Measurements from ENCODE around the gene PIK3R5. TPM values are rescaled to one million over a fixed set of nuclear protein-coding genes. Genes with fewer than 3 reads are reported as not detected.
"Not testable (repeated sequence)": the region's sequence is repeated elsewhere in the genome, so short reads cannot be mapped to it uniquely, and the experiment has no call there.

The PIK3R5 gene
- total RNA-seq, 1 donor from 2014 or later = 2.0 TPM

DNA sequence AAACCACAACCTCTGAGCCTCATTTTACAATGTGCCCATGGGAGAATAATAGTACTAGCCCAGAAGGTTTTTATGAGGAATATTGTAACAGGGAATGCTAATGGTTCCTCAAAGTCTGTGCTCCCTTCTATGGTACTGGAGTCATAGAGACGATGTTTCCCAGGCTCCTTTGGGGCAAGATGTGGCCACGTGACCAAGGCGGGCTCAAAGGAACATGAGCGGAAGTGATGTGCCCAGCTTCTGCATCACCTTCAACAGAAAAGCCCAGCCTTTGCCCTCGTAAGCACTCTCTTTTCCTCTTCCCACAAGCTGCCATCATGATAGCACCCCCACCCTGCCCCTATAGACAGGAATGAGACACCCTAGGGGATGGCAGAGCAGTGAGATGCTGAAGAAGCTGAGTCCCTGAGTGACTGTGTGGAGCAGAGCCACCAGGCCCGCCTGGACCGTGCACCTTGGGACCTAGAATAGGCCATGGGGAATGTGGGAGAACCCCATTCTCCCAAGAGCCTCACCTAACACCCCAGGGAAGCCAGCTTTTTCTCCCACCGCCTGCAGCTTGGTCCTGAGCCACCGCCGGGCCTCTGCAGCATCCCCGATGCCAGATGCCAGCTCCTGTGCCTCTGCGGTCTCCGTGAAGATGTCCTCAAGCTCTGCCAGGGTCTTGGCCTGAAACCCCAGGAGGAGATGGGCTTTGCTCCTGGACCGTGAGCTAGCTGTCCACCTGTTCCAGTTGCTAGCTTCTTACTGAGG, 75.9 kb downstream of the PIK3R5 start:
- peak; percentile 65 for DNase-seq (ENCODE audit: low spot score)

DNA sequence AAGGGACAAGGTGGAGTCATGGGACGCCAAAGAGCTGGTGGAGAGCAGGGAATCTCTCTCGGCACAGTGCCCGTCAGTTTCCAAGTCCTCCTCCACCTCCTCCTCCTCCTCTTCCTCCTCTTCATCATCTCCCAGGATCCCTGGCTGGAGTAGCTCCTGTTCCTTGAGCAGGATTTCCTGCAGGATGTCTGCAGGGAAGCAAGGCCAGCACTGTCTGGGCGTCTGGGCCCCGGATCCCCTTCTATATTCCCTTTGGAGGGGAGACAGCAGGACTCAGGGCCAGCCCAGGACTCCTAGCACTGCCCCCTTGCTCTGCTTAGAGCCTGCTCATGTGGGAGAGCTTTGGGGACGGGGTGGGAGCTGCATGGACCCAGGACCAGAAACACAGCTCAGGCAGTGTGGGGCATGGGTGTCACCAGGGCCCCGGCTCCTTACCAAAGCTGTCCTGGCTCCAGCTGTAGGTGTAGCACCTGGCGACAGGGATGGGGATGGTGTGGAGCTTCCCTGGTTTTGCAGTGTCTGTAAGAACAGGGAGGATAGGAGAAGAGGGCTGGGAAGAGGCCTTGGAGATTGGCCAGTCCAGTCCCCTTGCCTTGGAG, 76.7 kb downstream of the PIK3R5 start:
- intact Hi-C loops (cut with DNase I) = no loop called here
- DNase-seq (ENCODE audit: low spot score) = no peak

More for the DNA sequence above, 75.9 kb downstream of the PIK3R5 start:
- intact Hi-C loops (cut with DNase I) = loop anchor here (5.0 kb wide), 1 partner anchor 102 kb away; no protein-coding TSS in a partner anchor

DNA sequence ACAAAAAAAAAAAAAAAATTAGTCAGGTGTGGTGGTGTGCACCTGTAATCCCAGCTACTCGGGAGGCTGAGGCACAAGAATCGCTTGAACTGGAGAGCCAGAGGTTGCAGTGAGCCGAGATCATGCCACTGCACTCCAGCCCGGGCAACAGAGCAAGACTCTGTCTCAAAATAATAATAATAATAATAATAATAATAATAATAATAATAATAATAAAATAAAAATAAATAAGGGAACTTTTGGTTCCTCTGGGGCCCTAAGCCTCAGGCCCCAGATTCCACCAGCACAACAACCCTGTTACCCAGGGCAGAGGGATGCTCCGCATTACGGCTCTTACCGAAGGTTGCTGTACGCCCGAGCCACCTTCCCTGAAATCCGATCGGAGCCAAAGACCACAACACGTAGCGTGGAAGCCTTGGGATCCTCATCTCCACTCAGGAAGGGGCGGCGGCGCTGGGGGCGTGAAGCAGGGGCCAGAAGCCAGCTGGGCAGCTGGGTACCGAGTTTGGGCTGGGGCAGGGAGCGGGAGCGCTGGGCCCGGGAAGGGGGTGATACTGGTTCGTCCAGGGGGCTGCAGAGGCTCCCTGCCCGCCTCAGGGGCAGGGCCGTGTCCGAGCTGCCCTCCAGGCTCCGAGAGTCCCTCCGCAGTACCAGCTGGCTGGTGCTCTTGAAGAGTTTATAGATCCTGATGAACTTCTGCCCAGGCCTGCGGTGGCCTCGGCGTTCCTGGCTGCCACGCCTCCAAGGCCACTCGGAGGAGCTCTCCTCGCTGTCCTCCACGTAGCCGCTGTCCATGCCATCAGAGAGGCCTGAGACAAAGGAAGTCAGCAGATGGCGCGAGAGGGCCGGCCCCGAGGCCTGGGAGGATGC, 77.4 kb downstream of the PIK3R5 start:
- DNase-seq (ENCODE audit: low spot score) = peak; percentile 66
- intact Hi-C loops (cut with DNase I) = no loop called here

DNA sequence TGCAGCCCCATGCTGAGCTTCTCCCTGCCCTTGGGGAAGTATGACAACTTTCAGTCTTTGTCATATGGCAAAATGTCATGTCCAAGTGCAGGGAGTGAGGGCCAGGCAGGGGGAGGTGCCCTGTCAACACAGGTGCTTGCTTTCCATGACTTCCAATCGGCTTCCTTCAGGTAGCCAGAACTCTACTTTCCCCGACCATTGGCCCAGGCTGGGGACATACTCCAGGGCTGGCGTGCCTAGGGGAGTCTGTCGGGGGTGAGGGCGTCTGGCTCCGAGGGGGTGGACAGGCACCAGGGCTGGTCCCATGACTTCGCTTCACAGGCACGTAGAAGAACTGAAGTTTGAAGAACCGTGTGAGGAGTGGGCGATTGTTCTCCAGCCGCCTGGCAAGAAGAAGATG, 78.2 kb downstream of the PIK3R5 start:
- intact Hi-C loops (cut with DNase I) = no loop called here
- peak; percentile 35 for DNase-seq (ENCODE audit: low spot score)

DNA sequence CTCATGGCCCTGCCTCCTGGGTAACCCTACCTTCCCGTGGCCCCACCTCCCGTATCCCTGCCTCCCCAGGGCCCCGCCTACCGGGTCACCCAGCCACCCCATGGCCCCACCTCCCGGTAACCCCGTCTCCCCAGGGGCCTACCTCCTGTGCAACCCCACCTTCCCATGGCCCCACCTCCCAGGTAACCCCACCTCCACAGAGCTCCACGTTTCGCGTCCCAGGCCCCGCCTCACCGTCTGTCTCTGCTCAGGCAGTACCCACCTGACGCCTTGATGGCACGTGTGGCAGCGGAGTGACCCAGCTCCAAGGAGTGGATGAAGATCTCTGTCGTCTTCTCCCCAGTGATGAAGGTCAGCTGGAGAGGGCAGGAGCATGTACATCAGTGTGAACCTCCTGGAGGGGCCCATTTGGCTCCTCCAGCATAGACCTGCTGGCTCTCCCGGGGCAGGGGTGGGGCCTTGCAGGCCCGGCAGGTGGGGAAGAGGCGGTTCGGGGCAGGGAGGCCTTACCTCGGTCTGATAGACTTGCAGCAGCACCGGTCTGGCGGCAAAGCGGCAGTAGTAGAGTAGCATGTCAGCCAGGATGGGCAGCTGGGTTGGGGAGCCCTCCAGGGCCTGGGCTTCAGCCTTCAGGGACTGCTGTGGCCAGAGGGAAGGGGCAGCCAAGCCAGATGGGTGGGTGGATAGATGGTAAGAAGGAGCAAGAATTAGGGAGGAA, 79.4 kb downstream of the PIK3R5 start:
- DNase-seq (ENCODE audit: low spot score) = peak; percentile 70
- intact Hi-C loops (cut with DNase I) = no loop called here

DNA sequence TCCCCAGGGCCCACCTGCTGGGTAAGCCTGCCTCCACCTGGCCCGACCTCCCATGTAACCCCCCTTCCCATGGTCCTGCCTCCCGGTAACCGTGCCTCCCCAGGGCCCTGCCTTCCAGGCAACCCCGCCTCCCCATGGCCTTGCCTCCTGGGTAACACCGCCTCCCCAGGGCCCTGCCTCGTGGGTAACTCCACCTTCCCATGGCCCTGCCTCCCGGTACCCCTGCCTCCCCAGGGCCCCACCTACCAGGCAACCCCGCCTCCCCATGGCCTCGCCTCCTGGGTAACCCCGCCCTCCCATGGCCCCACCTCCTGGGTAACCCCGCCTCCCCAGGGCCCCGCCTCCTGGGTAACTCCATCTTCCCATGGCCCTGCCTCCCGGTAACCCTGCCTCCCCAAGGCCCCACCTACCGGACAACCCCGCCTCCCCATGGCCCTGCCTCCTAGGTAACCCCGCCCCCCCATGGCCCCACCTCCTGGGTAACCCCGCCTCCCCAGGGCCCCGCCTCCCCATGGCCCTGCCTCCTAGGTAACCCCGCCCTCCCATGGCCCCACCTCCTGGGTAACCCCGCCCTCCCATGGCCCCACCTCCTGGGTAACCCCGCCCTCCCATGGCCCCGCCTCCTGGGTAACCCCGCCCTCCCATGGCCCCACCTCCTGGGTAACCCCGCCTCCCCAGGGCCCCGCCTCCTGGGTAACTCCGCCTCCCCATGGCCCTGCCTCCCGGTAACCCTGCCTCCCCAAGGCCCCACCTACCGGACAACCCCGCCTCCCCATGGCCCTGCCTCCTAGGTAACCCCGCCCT, 80.1 kb downstream of the PIK3R5 start:
- peak; percentile 64 for DNase-seq (ENCODE audit: low spot score)
- intact Hi-C loops (cut with DNase I) = not testable (repeated sequence)

DNA sequence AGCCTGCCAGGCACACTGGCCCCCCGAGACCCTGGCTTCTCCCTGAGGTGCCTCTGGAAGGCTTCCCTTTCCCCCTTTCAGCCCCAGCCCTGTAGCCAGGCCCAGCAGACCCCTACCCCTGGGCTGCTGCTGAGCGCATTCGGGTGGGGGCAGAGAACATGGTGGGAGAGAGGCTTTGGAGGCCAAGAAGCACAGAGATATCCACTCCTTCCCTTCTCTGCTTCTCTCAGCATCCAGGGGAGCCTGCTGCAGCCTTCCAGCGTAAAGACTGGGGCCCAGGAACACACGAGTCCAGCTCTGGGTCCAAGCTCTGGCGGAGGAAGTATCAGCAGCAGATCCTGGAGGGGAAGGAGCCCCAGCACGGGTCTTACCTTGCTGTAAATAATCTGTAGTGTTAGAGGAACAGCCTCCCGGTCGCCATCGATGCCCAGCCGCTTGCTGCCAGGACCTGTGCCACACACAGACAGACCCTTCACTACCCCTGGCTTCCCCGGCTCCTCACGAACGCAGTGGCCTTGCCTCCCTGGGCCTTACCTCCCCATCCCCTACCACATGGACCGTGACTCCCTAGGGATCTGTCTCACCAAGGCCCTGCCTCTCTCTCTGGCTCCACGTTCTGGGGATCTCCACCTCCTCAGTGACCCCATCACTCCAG, 81.0 kb downstream of the PIK3R5 start:
- intact Hi-C loops (cut with DNase I) = no loop called here
- DNase-seq (ENCODE audit: low spot score) = peak; percentile 41

DNA sequence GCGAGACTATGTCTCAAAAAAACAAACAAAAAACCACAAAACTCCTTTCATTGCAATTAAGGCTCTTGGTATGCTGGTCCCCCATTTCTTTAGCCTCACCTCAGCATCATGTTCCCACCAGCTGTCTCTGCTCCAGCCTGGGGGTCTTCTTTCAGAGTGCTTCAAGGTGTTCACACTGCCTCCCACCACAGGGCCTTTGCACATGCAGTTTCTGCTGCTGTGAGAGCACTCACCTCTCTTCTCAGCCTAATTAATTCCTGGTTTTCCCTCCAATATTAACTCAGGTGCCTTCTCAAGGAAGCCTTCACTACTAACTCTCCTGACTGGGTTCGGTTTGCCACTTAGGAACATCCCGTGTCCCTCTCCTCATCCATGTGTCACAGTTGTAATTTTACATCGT, 82.2 kb downstream of the PIK3R5 start:
- peak; percentile 7 for DNase-seq (ENCODE audit: low spot score)
- intact Hi-C loops (cut with DNase I) = no loop called here

DNA sequence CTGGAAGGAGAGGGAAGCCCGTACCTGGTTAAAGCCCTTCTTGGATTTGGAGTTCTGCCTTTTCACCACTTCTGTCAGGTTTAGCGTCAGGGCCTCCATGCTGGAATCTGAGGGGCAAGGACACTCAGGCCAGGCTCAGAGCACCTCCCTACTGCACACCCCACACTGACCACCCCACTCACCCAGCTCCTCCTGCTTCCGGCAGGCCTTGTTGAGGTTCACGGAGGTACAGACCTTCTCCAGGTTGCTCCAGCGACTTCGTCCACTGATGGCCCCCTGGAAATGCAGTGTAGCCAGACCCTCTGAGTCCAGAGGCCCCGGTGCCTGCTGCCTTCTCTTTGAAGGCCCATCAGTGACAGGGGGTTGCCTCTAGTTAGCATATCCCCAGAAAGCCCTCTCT, 83.9 kb downstream of the PIK3R5 start:
- intact Hi-C loops (cut with DNase I) = no loop called here
- DNase-seq (ENCODE audit: low spot score) = peak; percentile 55

DNA sequence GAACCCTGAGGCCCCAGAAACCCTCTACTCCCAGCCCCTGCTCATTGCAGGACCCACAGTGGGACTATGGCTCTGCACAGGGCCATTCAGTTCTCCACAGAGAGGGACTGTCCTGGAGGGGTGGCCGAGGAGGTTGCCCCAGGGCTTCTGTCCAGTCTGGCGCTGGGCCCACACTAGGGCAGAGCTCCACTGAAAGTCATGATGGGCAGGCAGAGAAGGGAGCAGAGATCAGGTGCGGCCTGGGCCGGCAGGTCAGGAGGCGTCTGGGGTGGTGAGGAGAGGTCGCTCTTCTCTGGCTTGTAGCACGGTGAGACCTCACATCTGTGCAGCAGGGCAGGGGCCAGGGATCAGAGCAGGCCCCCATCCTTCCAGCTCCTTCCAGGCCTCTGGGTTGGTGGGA, 85.0 kb downstream of the PIK3R5 start:
- DNase-seq (ENCODE audit: low spot score) = no peak
- intact Hi-C loops (cut with DNase I) = no loop called here

DNA sequence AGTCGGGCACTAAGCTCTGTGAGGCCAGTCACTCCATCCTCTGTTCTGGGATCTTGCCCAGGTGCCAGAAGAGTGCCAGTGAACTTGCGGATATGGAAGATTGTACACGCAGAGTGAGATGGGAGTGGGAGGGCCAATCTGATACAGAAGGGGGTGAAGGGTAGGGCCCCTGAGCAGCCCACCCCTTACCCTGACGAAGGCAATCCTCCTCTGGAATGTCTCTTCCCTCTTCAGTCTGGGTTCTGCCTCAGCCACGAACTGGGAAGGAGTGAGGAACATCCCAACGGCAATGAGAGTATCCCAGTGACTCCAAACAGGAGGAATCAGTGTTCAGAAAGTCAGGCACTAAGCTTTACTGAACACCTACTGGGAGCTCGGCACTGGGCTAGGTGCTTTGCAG, 86.1 kb downstream of the PIK3R5 start:
- DNase-seq (ENCODE audit: low spot score) = no peak
- intact Hi-C loops (cut with DNase I) = no loop called here

DNA sequence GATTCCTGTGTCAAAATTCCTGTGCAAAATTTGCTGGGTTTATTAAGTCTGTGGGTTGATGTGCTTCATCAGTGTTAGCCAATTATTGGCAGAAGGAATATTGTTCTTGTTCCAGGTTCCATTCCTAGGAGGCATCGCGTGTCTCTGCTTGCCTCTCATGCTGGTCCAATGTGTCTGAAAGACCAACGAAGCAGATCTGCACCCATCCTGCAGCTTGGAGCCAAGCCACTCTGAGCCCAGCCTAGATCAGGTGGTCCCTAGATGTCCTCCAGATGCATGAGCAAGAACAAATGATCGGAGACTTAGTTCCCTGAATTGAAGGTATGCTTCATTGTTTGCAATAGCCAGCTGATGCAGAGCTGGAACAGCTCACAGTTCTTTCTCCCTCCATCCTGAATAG, 87.5 kb downstream of the PIK3R5 start:
- DNase-seq (ENCODE audit: low spot score) = no peak
- intact Hi-C loops (cut with DNase I) = no loop called here

DNA sequence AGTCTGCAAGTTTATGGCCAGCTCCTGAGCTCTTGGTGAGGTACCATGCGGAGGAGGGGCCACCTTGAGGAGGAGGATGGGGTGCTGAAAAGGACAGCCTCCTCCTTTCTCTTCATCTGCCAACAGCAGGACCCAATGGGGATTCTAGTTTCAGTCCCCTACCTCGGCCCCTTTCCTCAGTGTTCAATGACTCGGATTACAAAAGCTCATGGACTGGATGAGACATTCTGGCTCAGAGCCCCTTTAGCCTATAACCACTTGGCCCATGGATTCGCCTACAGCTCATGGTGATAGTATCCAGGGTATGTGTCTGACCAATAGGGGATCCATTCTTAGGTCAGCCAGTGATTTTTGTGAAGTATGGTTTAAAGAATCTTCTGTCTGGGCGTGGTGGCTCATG, 89.5 kb downstream of the PIK3R5 start:
- intact Hi-C loops (cut with DNase I) = no loop called here

DNA sequence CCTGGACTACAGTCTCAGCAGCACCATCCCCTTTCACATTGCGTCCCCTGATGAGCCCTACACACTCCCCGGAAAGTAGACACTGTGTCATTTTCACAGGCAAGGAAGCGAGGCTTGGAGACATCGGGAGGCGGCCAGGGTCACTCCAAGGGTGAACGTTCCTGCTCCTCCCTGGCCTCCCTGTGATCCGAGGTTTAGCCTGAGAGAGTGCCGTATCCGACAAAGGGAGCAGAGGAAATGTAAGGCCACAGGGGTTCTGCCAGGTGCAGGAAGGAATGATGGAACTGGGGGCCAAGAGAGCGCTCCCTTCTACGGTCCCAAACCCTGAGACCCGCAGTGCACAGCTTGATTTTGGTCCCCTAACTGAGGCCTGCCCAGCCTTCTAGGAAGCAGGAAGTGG, 90.1 kb downstream of the PIK3R5 start:
- intact Hi-C loops (cut with DNase I) = no loop called here
- DNase-seq (ENCODE audit: low spot score) = peak; percentile 22

More for the DNA sequence above, 89.5 kb downstream of the PIK3R5 start:
- DNase-seq (ENCODE audit: low spot score) = no peak

DNA sequence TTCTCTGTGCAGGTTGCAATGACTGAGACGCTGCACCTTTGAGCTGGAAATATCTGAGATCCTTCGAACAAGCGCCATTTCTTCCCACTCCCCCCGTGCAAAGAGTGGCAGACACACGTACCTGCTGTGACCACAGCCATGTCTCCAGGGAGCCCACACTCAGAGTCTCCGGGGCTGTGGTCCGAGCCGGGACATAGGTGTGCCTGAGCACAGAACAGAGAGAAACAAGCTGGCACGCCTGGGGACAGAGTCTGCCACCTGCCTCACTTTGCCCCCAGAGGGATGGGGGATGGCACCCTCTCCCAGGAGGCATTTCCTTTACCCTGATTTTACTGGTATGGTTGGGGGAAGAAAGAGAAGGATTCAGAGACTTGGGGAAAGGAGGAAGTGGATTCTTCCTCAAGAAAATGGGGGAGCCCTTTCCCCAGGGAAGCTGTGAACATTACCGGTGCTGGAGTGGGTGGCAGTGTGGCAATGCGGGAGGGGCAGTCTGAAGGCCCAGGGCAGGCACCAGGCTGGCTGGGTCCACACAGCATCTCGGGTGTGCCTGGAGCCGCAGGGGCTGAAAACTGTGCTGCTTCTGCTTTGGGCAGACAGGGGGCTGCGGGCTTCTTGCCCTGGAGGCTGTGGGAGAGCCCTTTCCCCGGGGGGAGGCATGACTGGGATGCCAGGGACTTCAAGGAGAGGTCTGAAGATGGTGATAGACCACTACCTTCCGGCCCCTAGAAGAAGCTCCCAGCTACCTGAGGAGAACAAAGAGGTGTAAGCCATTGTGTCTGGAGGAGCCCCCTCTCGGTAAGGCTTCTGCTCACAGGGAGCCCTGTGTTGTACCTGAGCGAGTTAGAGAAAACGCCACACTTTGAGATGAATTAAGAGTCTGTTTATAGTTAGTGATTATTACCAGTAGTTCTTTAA, 91.4 kb downstream of the PIK3R5 start:
- intact Hi-C loops (cut with DNase I) = no loop called here
- DNase-seq (ENCODE audit: low spot score) = peak; percentile 62

DNA sequence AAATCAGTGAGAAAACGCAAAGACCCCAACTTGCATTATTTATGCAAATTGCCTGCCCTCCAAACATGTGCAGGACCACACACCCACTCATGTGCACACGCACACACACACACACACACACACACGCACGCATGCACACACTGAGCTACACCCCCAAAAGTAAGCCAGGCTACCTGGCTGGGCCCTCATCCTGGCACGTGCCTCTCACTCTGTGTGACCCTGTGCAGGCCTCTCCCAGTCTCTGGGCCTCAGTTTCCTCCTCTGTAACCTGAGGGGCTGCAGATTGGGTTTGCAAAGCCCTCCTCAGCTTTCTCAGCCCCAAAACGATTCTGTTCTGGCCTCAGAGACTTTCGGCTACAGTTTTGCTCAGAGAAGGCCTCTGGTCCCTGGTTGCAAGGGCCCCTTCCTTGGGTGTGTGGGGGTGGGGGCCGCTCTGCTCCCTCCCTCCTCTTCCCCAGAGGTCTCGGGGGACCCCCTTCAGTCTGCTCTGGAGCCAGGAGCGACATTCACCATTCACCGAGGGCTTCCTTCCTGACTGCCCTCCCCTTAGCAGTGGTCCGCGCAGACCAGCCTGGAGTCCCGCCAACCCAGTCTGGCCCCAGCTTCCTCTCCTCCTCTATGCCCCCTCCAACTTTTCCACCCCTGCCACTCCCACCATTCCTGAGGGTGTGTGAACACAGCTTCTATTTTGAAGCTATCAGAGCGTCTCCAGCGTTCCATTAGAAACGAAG, 92.6 kb downstream of the PIK3R5 start:
- intact Hi-C loops (cut with DNase I) = no loop called here
- DNase-seq (ENCODE audit: low spot score) = peak; percentile 75
